Suprapubic skin (tissue), 4 donors: ENCODE results near the gene C5orf47.

Source experiments
- CTCF ChIP-seq, 2 donors: fragments of 200-600 bp in 1 of 2; fragments of 450-650 bp in 1 of 2; sonication (generic) in 1 of 2; IDR thresholded peaks; one replicate each; pipeline ENCODE4 v1.5.1; 2016 to 2019; ENCODE audit warnings: antibody characterized with exemption in 2 of 2, mild to moderate bottlenecking in 1 of 2, moderate library complexity in 1 of 2
- EP300 ChIP-seq: sonication (generic); formaldehyde crosslinking; IDR thresholded peaks from one replicate; pipeline ENCODE4 v1.6.1; 2017; ENCODE audit warnings: antibody characterized with exemption
- POLR2A ChIP-seq, 2 donors: fragments of 450-650 bp; IDR thresholded peaks; one replicate each; pipeline ENCODE4 v1.6.1; 2017; ENCODE audit warnings: antibody characterized with exemption in 2 of 2, mild to moderate bottlenecking in 2 of 2, moderate library complexity in 2 of 2
- POLR2AphosphoS5 ChIP-seq, 3 donors: sonication (generic); formaldehyde crosslinking; IDR thresholded peaks; one replicate each; pipeline ENCODE4 v1.6.1; 2017; ENCODE audit warnings: antibody characterized with exemption in 3 of 3

GRCh38 chr5:173964506-173964905 lies 24.5 kb upstream of the C5orf47 start:
- no peak for TF ChIP-seq CTCF (IDR thresholded peaks at IDR 0.05)
- no peak for TF ChIP-seq POLR2AphosphoS5 (IDR thresholded peaks at IDR 0.05)
- TF ChIP-seq POLR2A (IDR thresholded peaks at IDR 0.05), result no peak
- TF ChIP-seq EP300, result no peak
